Activated CD8-positive, alpha-beta T cell treated with anti-CD3 and anti-CD28 coated beads for 36 hours (primary cell): ENCODE data around the gene NUP98. TPM values are rescaled to one million over a fixed set of nuclear protein-coding genes. Genes with fewer than 3 reads are reported as not detected.
A peak's percentile ranks its signal among the peaks of the same experiment; 100 is the strongest.

Source experiments
- ATAC-seq: fragments of 200-7000 bp; cut with Tn5 transposase; one replicate; pipeline ENCODE4 v1.10.0; 2021; ENCODE audit warnings: mild to moderate bottlenecking, moderate library complexity
- CTCF ChIA-PET: fragments of 350-600 bp; sonication (Branson Sonifier 250); formaldehyde crosslinking; loops from one replicate; lab custom pipeline; 2021; ENCODE audit warnings: antibody characterized with exemption; lab: Charles Lee
- POLR2A ChIA-PET: fragments of 350-600 bp; sonication (Branson Sonifier 250); formaldehyde crosslinking; loops from one replicate; lab custom pipeline; 2021; ENCODE audit warnings: antibody characterized with exemption; lab: Charles Lee
- DNase-seq: peaks from one replicate; pipeline ENCODE4 v3.0.0-alpha.2; 2020
- H3K27ac Mint-ChIP-seq: one replicate; pipeline ENCODE4 v1.8.0; 2021; ENCODE audit warnings: mild to moderate bottlenecking, mixed read lengths
- H3K27me3 Mint-ChIP-seq: one replicate; pipeline ENCODE4 v1.8.0; 2021; ENCODE audit warnings: mixed read lengths
- H3K36me3 Mint-ChIP-seq: one replicate; pipeline ENCODE4 v1.8.0; 2021; ENCODE audit warnings: low read depth, mixed read lengths
- H3K4me1 Mint-ChIP-seq: one replicate; pipeline ENCODE4 v1.8.0; 2021; ENCODE audit warnings: low read depth, mixed read lengths
- H3K4me3 Mint-ChIP-seq: one replicate; pipeline ENCODE4 v1.8.0; 2021; ENCODE audit warnings: mild to moderate bottlenecking, moderate library complexity, mixed read lengths
- H3K9me3 Mint-ChIP-seq: one replicate; pipeline ENCODE4 v1.8.0; 2021; ENCODE audit warnings: mixed read lengths
- CTCF ChIP-seq: fragments of 200-600 bp; IDR thresholded peaks from one replicate; pipeline ENCODE4 v1.8.0; 2022; ENCODE audit warnings: antibody characterized with exemption, mild to moderate bottlenecking
- intact Hi-C: fragments of 100-400 bp; cut with micrococcal nuclease; formaldehyde crosslinking; loops from one replicate; pipeline ENCODE4 v1.10.0; 2022
- total RNA-seq, 2 experiments: library from RNA; stranded (reverse); gene quantifications; one replicate each; pipeline ENCODE4 v1.2.3, GENCODE V29; 2021

NUP98 gene
- total RNA-seq, 2 experiments from 2014 or later: 88.4 to 89.9 TPM

GRCh38 chr11:3837793-3838192 is 40.4 kb upstream of the NUP98 start:
- DNase-seq: no peak
- ATAC-seq: no peak
- ChIA-PET POLR2A (interaction anchor here (1.1 to 14.6 kb wide), 6 partner anchors 9 to 257 kb away, joined by 3 to 216 read pairs (median 7); partner anchors contain the start of genes PGAP2 and STIM1), CTCF (interaction anchor here (1.0 to 26.5 kb wide), 5 partner anchors 13 to 235 kb away, joined by 3 to 775 read pairs (median 4); partner anchors contain the start of gene STIM1)
- peak overlapping the region; percentile 87 for H3K4me3 Mint-ChIP-seq
- H3K4me1 Mint-ChIP-seq: peaks cover 56% of the 10 kb centered on the region
- H3K27ac Mint-ChIP-seq: peak overlapping the region; percentile 92
- TF ChIP-seq CTCF: no peak
- intact Hi-C loops: loop anchor here (5.0 kb wide), 1 partner anchor 40 kb away; the partner anchor contains the start of gene NUP98
- peaks cover 59% of the 10 kb centered on the region for H3K36me3 Mint-ChIP-seq
- no peaks in the 10 kb centered on the region for H3K9me3 Mint-ChIP-seq
- H3K27me3 Mint-ChIP-seq: no peaks in the 10 kb centered on the region

- Mint-ChIP-seq H3K27me3 (no peaks in the 10 kb centered on the region), H3K27ac (peak overlapping the region; percentile 92), H3K36me3 (peaks cover 65% of the 10 kb centered on the region), H3K4me1 (peaks cover 61% of the 10 kb centered on the region), H3K9me3 (no peaks in the 10 kb centered on the region), H3K4me3 (peak overlapping the region; percentile 87)
- POLR2A ChIA-PET: interaction anchor here (0.8 to 14.6 kb wide), 7 partner anchors 8 to 258 kb away, joined by 3 to 216 read pairs (median 4); partner anchors contain the start of genes PGAP2 and STIM1
- no peak for ATAC-seq
- intact Hi-C loops: loop anchor here (5.0 kb wide), 1 partner anchor 40 kb away; the partner anchor contains the start of gene NUP98
- CTCF ChIA-PET: interaction anchor here (1.0 to 26.5 kb wide), 5 partner anchors 12 to 236 kb away, joined by 3 to 775 read pairs (median 4); partner anchors contain the start of gene STIM1
- peak; percentile 71 for DNase-seq
- no peak for TF ChIP-seq CTCF
These were observed 39.5 kb upstream of the NUP98 start for GRCh38 chr11:3836903-3837302.

GRCh38 chr11:3835751-3836150 is 38.4 kb upstream of the NUP98 start:
- intact Hi-C loops: loop anchor here (5.0 kb wide), 1 partner anchor 38 kb away; the partner anchor contains the start of gene NUP98
- TF ChIP-seq CTCF: no peak
- H3K9me3 Mint-ChIP-seq: no peaks in the 10 kb centered on the region
- no peak for DNase-seq
- H3K27me3 Mint-ChIP-seq: no peaks in the 10 kb centered on the region
- CTCF ChIA-PET: interaction anchor here (0.6 to 26.5 kb wide), 10 partner anchors 9 to 237 kb away, joined by 3 to 775 read pairs (median 3); partner anchors contain the start of genes NUP98 and PGAP2
- POLR2A ChIA-PET: interaction anchor here (0.8 to 14.6 kb wide), 4 partner anchors 16 to 237 kb away, joined by 3 to 216 read pairs (median 4); partner anchors contain the start of gene STIM1
- no peak for ATAC-seq
- peak overlapping the region; percentile 91 for H3K27ac Mint-ChIP-seq
- peaks cover 76% of the 10 kb centered on the region for H3K36me3 Mint-ChIP-seq
- peaks cover 68% of the 10 kb centered on the region for H3K4me1 Mint-ChIP-seq
- H3K4me3 Mint-ChIP-seq: peak overlapping the region; percentile 87

- ChIA-PET CTCF (interaction anchor here (0.6 to 26.5 kb wide), 11 partner anchors 8 to 238 kb away, joined by 3 to 775 read pairs (median 3); partner anchors contain the start of genes NUP98 and PGAP2), POLR2A (interaction anchor here (0.6 to 14.6 kb wide), 6 partner anchors 12 to 40 kb away, joined by 3 to 216 read pairs (median 4); partner anchors contain the start of gene STIM1)
- ATAC-seq (no peak), DNase-seq (no peak)
- Mint-ChIP-seq H3K4me3 (peak overlapping the region; percentile 87), H3K36me3 (peaks cover 81% of the 10 kb centered on the region), H3K27me3 (no peaks in the 10 kb centered on the region), H3K4me1 (peaks cover 74% of the 10 kb centered on the region), H3K27ac (peak overlapping the region; percentile 91), H3K9me3 (no peaks in the 10 kb centered on the region)
- intact Hi-C loops: loop anchor here (5.0 kb wide), 1 partner anchor 38 kb away; the partner anchor contains the start of gene NUP98
- no peak for TF ChIP-seq CTCF
These were observed 37.5 kb upstream of the NUP98 start for GRCh38 chr11:3834664-3835461.
